Kidney epithelial cell (primary cell): ENCODE measurements around the gene INSR. TPM values are rescaled to one million over a fixed set of nuclear protein-coding genes. Genes with fewer than 3 reads are reported as not detected.
A peak's percentile ranks its signal among the peaks of the same experiment; 100 is the strongest.

ENCODE experiments used
- DNase-seq: peaks from one replicate; pipeline ENCODE4 v3.0.0-alpha.2; 2010; ENCODE audit warnings: low read depth
- H3K27me3 ChIP-seq: 2 replicates; pipeline ENCODE4 v1.6.0; 2011; ENCODE audit warnings: low read length; ENCODE audit not compliant: control insufficient read depth, insufficient read depth
- H3K36me3 ChIP-seq: 2 replicates; pipeline ENCODE4 v1.5.1; 2011; ENCODE audit warnings: low read length; ENCODE audit not compliant: control insufficient read depth, insufficient read depth
- H3K4me3 ChIP-seq: 2 replicates; pipeline ENCODE4 v1.5.1; 2011; ENCODE audit warnings: low read depth, mild to moderate bottlenecking, control low read depth, low read length
- CTCF ChIP-seq: IDR thresholded peaks from 2 replicates; pipeline ENCODE4 v1.5.1; 2011; ENCODE audit warnings: mild to moderate bottlenecking, moderate library complexity, low read length, control low read depth, inconsistent platforms; ENCODE audit not compliant: insufficient read depth, poor library complexity, severe bottlenecking
- total RNA-seq: library from RNA; depleted of rRNA; stranded (reverse); fragments of >200 nt; gene quantifications from 2 replicates; pipeline ENCODE4 v1.2.3, GENCODE V29; 2015

The INSR gene
- total RNA-seq, 1 donor from 2014 or later, result 15.5 TPM

GRCh38 chr19:7197119-7197759 is 97.0 kb downstream of the INSR start:
- H3K27me3 ChIP-seq, result peaks cover 4% of the 10 kb centered on the region
- H3K36me3 ChIP-seq, result no peaks in the 10 kb centered on the region
- H3K4me3 ChIP-seq, result peak overlapping the region; percentile 43
- no peak for TF ChIP-seq CTCF
- peak; percentile 79 for DNase-seq

- DNase-seq, result no peak
- peaks cover 4% of the 10 kb centered on the region for H3K27me3 ChIP-seq
- H3K4me3 ChIP-seq, result no peak overlapping the region
- TF ChIP-seq CTCF, result no peak
- no peaks in the 10 kb centered on the region for H3K36me3 ChIP-seq
Measured at GRCh38 chr19:7196763-7197118, 97.5 kb downstream of the INSR start.

- Histone ChIP-seq H3K4me3 (no peak overlapping the region), H3K36me3 (no peaks in the 10 kb centered on the region), H3K27me3 (peaks cover 4% of the 10 kb centered on the region)
- no peak for DNase-seq
- TF ChIP-seq CTCF, result no peak
Measured at GRCh38 chr19:7195046-7195445, 99.2 kb downstream of the INSR start.

GRCh38 chr19:7194566-7194965 is 99.6 kb downstream of the INSR start:
- no peak for DNase-seq
- Histone ChIP-seq H3K4me3 (no peak overlapping the region), H3K36me3 (no peaks in the 10 kb centered on the region), H3K27me3 (peaks cover 4% of the 10 kb centered on the region)
- no peak for TF ChIP-seq CTCF

GRCh38 chr19:7191946-7192691 is 102.1 kb downstream of the INSR start:
- Histone ChIP-seq H3K4me3 (no peak overlapping the region), H3K27me3 (peaks cover 4% of the 10 kb centered on the region), H3K36me3 (no peaks in the 10 kb centered on the region)
- DNase-seq, result no peak
- no peak for TF ChIP-seq CTCF
